SK-N-SH (cell line): Measurements from ENCODE around the gene CFAP100. TPM values are rescaled to one million over a fixed set of nuclear protein-coding genes. Genes with fewer than 3 reads are reported as not detected.

Source experiments
- CTCF ChIA-PET: fragments of 300-600, 350-600 bp; formaldehyde crosslinking; extraction: SDS; loops from one replicate; lab custom pipeline; 2021; lab: Yijun Ruan, JAX
- POLR2A ChIA-PET: fragments of 350-600 bp; sonication (Branson Sonifier 250); formaldehyde crosslinking; extraction: SDS; loops from one replicate; lab custom pipeline; 2020; ENCODE audit warnings: antibody characterized with exemption, inconsistent platforms; lab: Yijun Ruan, JAX
- DNase-seq: peaks from one replicate; pipeline ENCODE4 v3.0.0; 2012
- H2AFZ ChIP-seq: fragments of 200-600 bp; sonication (generic); 2 replicates; pipeline ENCODE4 v1.8.1; 2016; ENCODE audit warnings: antibody characterized with exemption, mild to moderate bottlenecking, low read depth
- H3F3A ChIP-seq: fragments of 200-600 bp; sonication (generic); replicated peaks from 2 replicates; pipeline ENCODE3; 2016; ENCODE audit warnings: antibody characterized with exemption, mild to moderate bottlenecking; ENCODE audit not compliant: insufficient read depth
- H3K27ac ChIP-seq, 2 experiments: fragments of 200-500 bp in 1 of 2; fragments of 200-600 bp in 1 of 2; sonication (Bioruptor generic) in 1 of 2; sonication (generic), shearing (Covaris generic) in 1 of 2; 2 replicates each; pipeline versions ENCODE4 v1.5.1 to v1.6.1; 2014 to 2016; ENCODE audit warnings: low read depth in 2 of 2, inconsistent platforms in 1 of 2, low read length in 1 of 2, mild to moderate bottlenecking in 1 of 2, mixed read lengths in 1 of 2
- H3K27me3 ChIP-seq: fragments of 200-600 bp; sonication (generic), shearing (Covaris generic); 2 replicates; pipeline ENCODE4 v1.6.1; 2016; ENCODE audit warnings: mixed run types; ENCODE audit not compliant: insufficient read depth
- H3K36me3 ChIP-seq, 2 experiments: fragments of 200-500 bp in 1 of 2; fragments of 200-600 bp in 1 of 2; sonication (Bioruptor generic) in 1 of 2; sonication (generic) in 1 of 2; replicated peaks in 1 of 2; 2 replicates each; pipeline versions ENCODE3 to v1.5.1; 2014 to 2016; ENCODE audit warnings: low read length in 1 of 2, mild to moderate bottlenecking in 1 of 2; ENCODE audit not compliant: insufficient read depth in 2 of 2, control insufficient read depth in 1 of 2
- H3K4me1 ChIP-seq, 2 experiments: fragments of 200-500 bp in 1 of 2; fragments of 200-600 bp in 1 of 2; sonication (Bioruptor generic) in 1 of 2; sonication (generic), shearing (Covaris generic) in 1 of 2; 2 replicates each; pipeline versions ENCODE4 v1.5.1 to v1.6.1; 2014 to 2016; ENCODE audit warnings: low read depth in 1 of 2, low read length in 1 of 2, mixed run types in 1 of 2; ENCODE audit not compliant: insufficient read depth in 2 of 2, control insufficient read depth in 1 of 2
- H3K4me2 ChIP-seq: fragments of 200-600 bp; sonication (generic), shearing (Covaris generic); 2 replicates; pipeline ENCODE4 v1.6.1; 2017; ENCODE audit warnings: mixed run types
- H3K4me3 ChIP-seq, 2 experiments: fragments of 200-500 bp in 1 of 2; fragments of 200-600 bp in 1 of 2; sonication (Bioruptor generic) in 1 of 2; sonication (generic), shearing (Covaris generic) in 1 of 2; 2 replicates each; pipeline versions ENCODE4 v1.5.1 to v1.8.1; 2014 to 2016; ENCODE audit warnings: low read depth in 2 of 2, inconsistent platforms in 1 of 2, low read length in 1 of 2, mild to moderate bottlenecking in 1 of 2, mixed read lengths in 1 of 2, moderate library complexity in 1 of 2
- H3K79me2 ChIP-seq: fragments of 200-600 bp; sonication (generic); 2 replicates; pipeline ENCODE4 v1.8.1; 2017; ENCODE audit warnings: mild to moderate bottlenecking; ENCODE audit not compliant: insufficient read depth
- H3K9ac ChIP-seq: fragments of 200-600 bp; sonication (generic); 2 replicates; pipeline ENCODE4 v1.6.1; 2017; ENCODE audit warnings: mixed run types
- H3K9me2 ChIP-seq: fragments of 200-600 bp; sonication (generic); 2 replicates; pipeline ENCODE4 v1.6.1; 2017; ENCODE audit warnings: mixed run types
- H3K9me3 ChIP-seq: fragments of 200-600 bp; sonication (generic); 2 replicates; pipeline ENCODE4 v1.6.1; 2017; ENCODE audit warnings: mixed run types, mild to moderate bottlenecking, moderate library complexity
- H4K20me1 ChIP-seq: fragments of 200-600 bp; sonication (generic); 2 replicates; pipeline ENCODE4 v1.6.1; 2017; ENCODE audit warnings: mild to moderate bottlenecking, mixed run types; ENCODE audit not compliant: insufficient read depth
- CTCF ChIP-seq: fragments of 200-600 bp; sonication (generic); IDR thresholded peaks from 2 replicates; pipeline ENCODE4 v1.6.1; 2017; ENCODE audit warnings: antibody characterized with exemption, mild to moderate bottlenecking, moderate library complexity
- EP300 ChIP-seq, 2 experiments: IDR thresholded peaks; 2 replicates each; pipeline versions ENCODE4 v1.4.0 to v1.6.1; 2012; ENCODE audit warnings: borderline replicate concordance in 1 of 2, low read depth in 1 of 2, low read length in 1 of 2
- FOXM1 ChIP-seq: IDR thresholded peaks from 2 replicates; pipeline ENCODE4 v1.4.0; 2012; ENCODE audit warnings: low read depth, mild to moderate bottlenecking
- GABPA ChIP-seq: IDR thresholded peaks from 2 replicates; pipeline ENCODE4 v1.4.0; 2012; ENCODE audit warnings: low read depth, mild to moderate bottlenecking
- GATA2 ChIP-seq: sonication (generic); formaldehyde crosslinking; IDR thresholded peaks from 2 replicates; pipeline ENCODE4 v1.5.0; 2020; ENCODE audit warnings: mild to moderate bottlenecking, missing genetic modification reagents
- IRF3 ChIP-seq: fragments of 150-350 bp; IDR thresholded peaks from 2 replicates; pipeline ENCODE4 v1.6.1; 2016; ENCODE audit warnings: mild to moderate bottlenecking, low read depth, low read length
- MAX ChIP-seq: IDR thresholded peaks from 2 replicates; pipeline ENCODE4 v1.4.0; 2012; ENCODE audit warnings: low read depth
- MXI1 ChIP-seq: IDR thresholded peaks from 2 replicates; pipeline ENCODE4 v1.6.1; 2012; ENCODE audit warnings: mild to moderate bottlenecking, low read depth, low read length, improper control_type of control experiment
- NFIC ChIP-seq: IDR thresholded peaks from 2 replicates; pipeline ENCODE4 v1.4.0; 2012; ENCODE audit warnings: borderline replicate concordance
- PBX3 ChIP-seq: IDR thresholded peaks from 2 replicates; pipeline ENCODE4; 2012
- POLR2AphosphoS5 ChIP-seq: IDR thresholded peaks from 2 replicates; pipeline ENCODE4 v1.6.1; 2012; ENCODE audit warnings: low read depth, low read length
- RCOR1 ChIP-seq: fragments of 150-350 bp; IDR thresholded peaks from 2 replicates; pipeline ENCODE4 v1.6.1; 2017; ENCODE audit warnings: antibody characterized with exemption, low read length
- REST ChIP-seq: IDR thresholded peaks from 2 replicates; pipeline ENCODE4 v1.6.1; 2012; ENCODE audit warnings: mild to moderate bottlenecking, low read depth, low read length, moderate library complexity
- RFX5 ChIP-seq: IDR thresholded peaks from 2 replicates; pipeline ENCODE4 v1.6.1; 2012; ENCODE audit warnings: mild to moderate bottlenecking, improper control_type of control experiment, low read length
- RXRA ChIP-seq: IDR thresholded peaks from 2 replicates; pipeline ENCODE4 v1.4.0; 2012; ENCODE audit warnings: low read depth, mild to moderate bottlenecking, borderline replicate concordance
- SMC3 ChIP-seq: IDR thresholded peaks from 2 replicates; pipeline ENCODE4 v1.6.1; 2012; ENCODE audit warnings: low read depth, low read length, improper control_type of control experiment
- TEAD4 ChIP-seq: IDR thresholded peaks from 2 replicates; pipeline ENCODE4 v1.4.0; 2012; ENCODE audit warnings: mild to moderate bottlenecking, borderline replicate concordance; ENCODE audit not compliant: insufficient read depth
- USF2 ChIP-seq: fragments of 150-350 bp; IDR thresholded peaks from 2 replicates; pipeline ENCODE4 v1.6.1; 2017; ENCODE audit warnings: antibody characterized with exemption, low read length, low read depth, borderline replicate concordance
- ZBTB33 ChIP-seq: IDR thresholded peaks from 2 replicates; pipeline ENCODE4 v1.4.0; 2012; ENCODE audit warnings: low read depth, borderline replicate concordance
- WGBS: methylation state at CpG from one replicate; pipeline ENCODE4 v1.1.6; 2017; ENCODE audit warnings: low lambda C conversion rate; 5-methylcytosine and 5-hydroxymethylcytosine counted together
- polyA plus RNA-seq, 3 experiments: library from polyadenylated mRNA; depleted of rRNA; stranded (reverse); fragments of >200 nt; gene quantifications; 2 replicates each; pipeline ENCODE4 v1.2.3, GENCODE V29; 2012

The CFAP100 gene
- polyA plus RNA-seq, 1 of the 3 experiments (the other 2 are of a cell fraction), result not detected

GRCh38 chr3:126419886-126420786 lies 25.4 kb downstream of the CFAP100 start:
- Histone ChIP-seq H3K4me2 (no peak overlapping the region), H3F3A (no peaks in the 10 kb centered on the region), H3K9ac (no peak overlapping the region), H3K9me3 (no peaks in the 10 kb centered on the region), H2AFZ (no peak overlapping the region), H3K4me1 (peaks cover 0 to 12% of the 10 kb centered on the region in 2 experiments; a peak in 1 of 4 replicates), H3K9me2 (no peaks in the 10 kb centered on the region), H3K27ac (no peak overlapping the region), H4K20me1 (no peaks in the 10 kb centered on the region), H3K27me3 (no peaks in the 10 kb centered on the region), H3K36me3 (no peaks in the 10 kb centered on the region), H3K4me3 (no peak overlapping the region), H3K79me2 (no peaks in the 10 kb centered on the region)
- CTCF ChIA-PET, result interaction anchor here (0.7 kb wide), 1 partner anchor 51 kb away, joined by 3 read pairs; no protein-coding TSS in a partner anchor
- POLR2A ChIA-PET, result no interaction called here
- peak; percentile 14 for DNase-seq
- WGBS, result 79% methylated on average over 17 of the region's 22 CpGs
- TF ChIP-seq FOXM1, result no peak
- no peak for TF ChIP-seq POLR2AphosphoS5
- TF ChIP-seq RFX5, result no peak
- TF ChIP-seq CTCF, result no peak
- no peak for TF ChIP-seq SMC3
- no peak for TF ChIP-seq ZBTB33
- no peak for TF ChIP-seq IRF3
- no peak for TF ChIP-seq RXRA
- TF ChIP-seq TEAD4, result no peak
- no peak for TF ChIP-seq GABPA
- TF ChIP-seq NFIC, result no peak
- TF ChIP-seq REST, result no peak
- TF ChIP-seq GATA2, result no peak
- TF ChIP-seq MAX, result no peak
- no peak for TF ChIP-seq RCOR1
- no peak for TF ChIP-seq MXI1
- no peak for TF ChIP-seq USF2
- TF ChIP-seq PBX3, result no peak
- no peak for TF ChIP-seq EP300 (IDR thresholded peaks at IDR 0.05; ENCODE audit: borderline replicate concordance in 1 of 2, low read depth in 1 of 2, low read length in 1 of 2)
